Measurements from ENCODE around the gene CTF1. TPM values are rescaled to one million over a fixed set of nuclear protein-coding genes. Genes with fewer than 3 reads are reported as not detected.

CTF1 gene
- total and polyA plus RNA-seq, 10 of the 15 experiments (the other 5 are each of a cell fraction or from before 2014, with no cell fraction given), result 0.04 to 0.46 (median 0.11) TPM; not detected in 3

DNA sequence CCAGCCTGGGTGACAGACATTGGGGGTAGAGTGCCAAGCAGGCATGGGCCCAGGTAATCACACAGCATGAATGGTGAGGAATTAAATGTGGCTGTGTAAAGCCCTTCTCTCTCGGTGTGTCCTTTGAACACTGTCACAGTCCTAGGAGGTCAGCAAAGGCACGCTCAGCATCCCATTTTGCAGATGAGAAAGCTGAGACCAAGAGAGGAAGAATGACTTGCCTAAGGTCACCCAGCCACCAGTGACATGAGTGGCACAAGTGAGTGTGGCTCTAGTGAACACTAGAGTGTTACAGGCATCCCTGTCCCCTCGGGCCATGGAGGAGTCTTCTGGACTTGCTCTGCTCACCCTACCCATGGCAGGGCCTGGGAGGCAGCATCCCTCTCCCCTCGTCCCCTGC is 10.7 kb downstream of the CTF1 start (continued):
- TF ChIP-seq, protein P1, sequence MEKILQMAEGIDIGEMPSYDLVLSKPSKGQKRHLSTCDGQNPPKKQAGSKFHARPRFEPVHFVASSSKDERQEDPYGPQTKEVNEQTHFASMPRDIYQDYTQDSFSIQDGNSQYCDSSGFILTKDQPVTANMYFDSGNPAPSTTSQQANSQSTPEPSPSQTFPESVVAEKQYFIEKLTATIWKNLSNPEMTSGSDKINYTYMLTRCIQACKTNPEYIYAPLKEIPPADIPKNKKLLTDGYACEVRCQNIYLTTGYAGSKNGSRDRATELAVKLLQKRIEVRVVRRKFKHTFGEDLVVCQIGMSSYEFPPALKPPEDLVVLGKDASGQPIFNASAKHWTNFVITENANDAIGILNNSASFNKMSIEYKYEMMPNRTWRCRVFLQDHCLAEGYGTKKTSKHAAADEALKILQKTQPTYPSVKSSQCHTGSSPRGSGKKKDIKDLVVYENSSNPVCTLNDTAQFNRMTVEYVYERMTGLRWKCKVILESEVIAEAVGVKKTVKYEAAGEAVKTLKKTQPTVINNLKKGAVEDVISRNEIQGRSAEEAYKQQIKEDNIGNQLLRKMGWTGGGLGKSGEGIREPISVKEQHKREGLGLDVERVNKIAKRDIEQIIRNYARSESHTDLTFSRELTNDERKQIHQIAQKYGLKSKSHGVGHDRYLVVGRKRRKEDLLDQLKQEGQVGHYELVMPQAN (conservative IDR thresholded peaks at IDR 0.05), result no peak
- TF ChIP-seq MYB (IDR thresholded peaks at IDR 0.05; ENCODE audit: borderline replicate concordance, low read depth, low read length) (no peak), ATF7 (IDR thresholded peaks at IDR 0.05; ENCODE audit: low read depth) (no peak), GABPA (IDR thresholded peaks at IDR 0.05; ENCODE audit: low read depth) (no peak), ZBED1 (IDR thresholded peaks at IDR 0.05; ENCODE audit: borderline replicate concordance) (no peak)

DNA sequence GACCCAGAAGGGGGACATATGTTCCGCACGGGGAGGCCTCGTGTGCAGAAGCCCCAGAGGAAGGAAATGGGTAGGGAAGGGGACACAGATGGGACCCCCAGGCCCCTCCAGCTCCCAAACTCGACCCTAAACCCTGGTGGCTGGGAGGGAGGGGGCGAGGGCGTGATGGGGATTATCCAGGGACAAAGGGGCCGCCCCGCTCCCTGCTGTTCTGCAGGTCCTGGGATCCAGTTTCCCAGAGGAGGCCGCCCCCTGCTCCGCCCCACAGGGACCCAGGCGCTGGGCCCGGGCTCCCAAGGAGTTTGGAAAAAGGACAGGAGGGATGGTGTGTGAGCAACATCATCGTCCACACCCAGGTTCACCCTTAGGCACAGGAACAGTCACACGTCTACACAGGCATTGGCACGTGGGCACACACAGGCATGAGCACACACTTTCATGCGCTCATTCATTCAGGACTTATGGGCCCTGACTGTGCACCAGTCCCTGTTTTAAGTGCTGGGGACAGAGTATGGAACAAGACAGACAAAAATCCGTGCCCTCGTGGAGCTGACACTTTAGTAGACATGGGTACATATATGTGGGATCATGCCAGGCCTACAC is 14.1 kb downstream of the CTF1 start:
- ChIA-PET SMC1A (ENCODE audit: uncharacterized antibody, unreplicated experiment) (interaction anchor here (1.3 kb wide), 1 partner anchor 65 kb away, joined by 4 read pairs; no protein-coding TSS in a partner anchor), POLR2A (no interaction called here), RAD21 (ENCODE audit: unreplicated experiment) (no interaction called here), CTCF (no interaction called here)
- Histone ChIP-seq H2AFZ (ENCODE audit: control insufficient read depth, low read depth, low read length) (no peak overlapping the region), H3K79me2 (ENCODE audit: control insufficient read depth, insufficient read depth, low read length) (no peaks in the 10 kb centered on the region), H3K4me1 (ENCODE audit: control insufficient read depth, insufficient read depth, low read length) (no peaks in the 10 kb centered on the region), H3K36me3 (ENCODE audit: control insufficient read depth in 2 of 2, insufficient read depth in 2 of 2, low read length in 1 of 2) (no peaks in the 10 kb centered on the region), H3K9ac (ENCODE audit: control insufficient read depth, insufficient read depth, low read length) (no peak overlapping the region), H4K20me1 (ENCODE audit: control insufficient read depth, insufficient read depth) (no peaks in the 10 kb centered on the region), H3K4me2 (ENCODE audit: control insufficient read depth, insufficient read depth) (no peak overlapping the region), H3K27me3 (replicated peaks in 1 of 2; ENCODE audit: control insufficient read depth in 2 of 2, insufficient read depth in 2 of 2, low read length in 1 of 2) (no peaks in the 10 kb centered on the region; a peak in 1 of 4 replicates), H3K27ac (ENCODE audit: control insufficient read depth, insufficient read depth) (no peak overlapping the region), H3K4me3 (no peak overlapping the region), H3K9me3 (replicated peaks; ENCODE audit: control insufficient read depth, insufficient read depth, low read length) (no peaks in the 10 kb centered on the region)
- FAIRE-seq, result no peak
- WGBS (ENCODE audit: insufficient coverage, insufficient replicate concordance, low lambda C conversion rate, missing lambda C conversion rate), result 24% methylated on average over 18 of the region's 18 CpGs
- no TSS peak for BruUV-seq (replicated peaks)
- no peak for ATAC-seq
- in situ Hi-C loops (cut with MboI) (no loop called here), intact Hi-C loops (cut with micrococcal nuclease; ENCODE audit: unreplicated experiment) (no loop called here)
- DNase-seq (ENCODE audit: low read depth, low spot score), result no peak
- TF ChIP-seq KDM1A (IDR thresholded peaks at IDR 0.05; ENCODE audit: borderline replicate concordance), result no peak
- TF ChIP-seq GATAD2B (conservative IDR thresholded peaks at IDR 0.05; ENCODE audit: low read depth), result no peak
- TF ChIP-seq, protein P2, sequence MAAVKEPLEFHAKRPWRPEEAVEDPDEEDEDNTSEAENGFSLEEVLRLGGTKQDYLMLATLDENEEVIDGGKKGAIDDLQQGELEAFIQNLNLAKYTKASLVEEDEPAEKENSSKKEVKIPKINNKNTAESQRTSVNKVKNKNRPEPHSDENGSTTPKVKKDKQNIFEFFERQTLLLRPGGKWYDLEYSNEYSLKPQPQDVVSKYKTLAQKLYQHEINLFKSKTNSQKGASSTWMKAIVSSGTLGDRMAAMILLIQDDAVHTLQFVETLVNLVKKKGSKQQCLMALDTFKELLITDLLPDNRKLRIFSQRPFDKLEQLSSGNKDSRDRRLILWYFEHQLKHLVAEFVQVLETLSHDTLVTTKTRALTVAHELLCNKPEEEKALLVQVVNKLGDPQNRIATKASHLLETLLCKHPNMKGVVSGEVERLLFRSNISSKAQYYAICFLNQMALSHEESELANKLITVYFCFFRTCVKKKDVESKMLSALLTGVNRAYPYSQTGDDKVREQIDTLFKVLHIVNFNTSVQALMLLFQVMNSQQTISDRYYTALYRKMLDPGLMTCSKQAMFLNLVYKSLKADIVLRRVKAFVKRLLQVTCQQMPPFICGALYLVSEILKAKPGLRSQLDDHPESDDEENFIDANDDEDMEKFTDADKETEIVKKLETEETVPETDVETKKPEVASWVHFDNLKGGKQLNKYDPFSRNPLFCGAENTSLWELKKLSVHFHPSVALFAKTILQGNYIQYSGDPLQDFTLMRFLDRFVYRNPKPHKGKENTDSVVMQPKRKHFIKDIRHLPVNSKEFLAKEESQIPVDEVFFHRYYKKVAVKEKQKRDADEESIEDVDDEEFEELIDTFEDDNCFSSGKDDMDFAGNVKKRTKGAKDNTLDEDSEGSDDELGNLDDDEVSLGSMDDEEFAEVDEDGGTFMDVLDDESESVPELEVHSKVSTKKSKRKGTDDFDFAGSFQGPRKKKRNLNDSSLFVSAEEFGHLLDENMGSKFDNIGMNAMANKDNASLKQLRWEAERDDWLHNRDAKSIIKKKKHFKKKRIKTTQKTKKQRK (IDR thresholded peaks at IDR 0.05; ENCODE audit: low read depth, low read length), result no peak
- TF ChIP-seq, protein P3, sequence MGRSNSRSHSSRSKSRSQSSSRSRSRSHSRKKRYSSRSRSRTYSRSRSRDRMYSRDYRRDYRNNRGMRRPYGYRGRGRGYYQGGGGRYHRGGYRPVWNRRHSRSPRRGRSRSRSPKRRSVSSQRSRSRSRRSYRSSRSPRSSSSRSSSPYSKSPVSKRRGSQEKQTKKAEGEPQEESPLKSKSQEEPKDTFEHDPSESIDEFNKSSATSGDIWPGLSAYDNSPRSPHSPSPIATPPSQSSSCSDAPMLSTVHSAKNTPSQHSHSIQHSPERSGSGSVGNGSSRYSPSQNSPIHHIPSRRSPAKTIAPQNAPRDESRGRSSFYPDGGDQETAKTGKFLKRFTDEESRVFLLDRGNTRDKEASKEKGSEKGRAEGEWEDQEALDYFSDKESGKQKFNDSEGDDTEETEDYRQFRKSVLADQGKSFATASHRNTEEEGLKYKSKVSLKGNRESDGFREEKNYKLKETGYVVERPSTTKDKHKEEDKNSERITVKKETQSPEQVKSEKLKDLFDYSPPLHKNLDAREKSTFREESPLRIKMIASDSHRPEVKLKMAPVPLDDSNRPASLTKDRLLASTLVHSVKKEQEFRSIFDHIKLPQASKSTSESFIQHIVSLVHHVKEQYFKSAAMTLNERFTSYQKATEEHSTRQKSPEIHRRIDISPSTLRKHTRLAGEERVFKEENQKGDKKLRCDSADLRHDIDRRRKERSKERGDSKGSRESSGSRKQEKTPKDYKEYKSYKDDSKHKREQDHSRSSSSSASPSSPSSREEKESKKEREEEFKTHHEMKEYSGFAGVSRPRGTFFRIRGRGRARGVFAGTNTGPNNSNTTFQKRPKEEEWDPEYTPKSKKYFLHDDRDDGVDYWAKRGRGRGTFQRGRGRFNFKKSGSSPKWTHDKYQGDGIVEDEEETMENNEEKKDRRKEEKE (IDR thresholded peaks at IDR 0.05), result no peak
- no peak for TF ChIP-seq POU2F2 (IDR thresholded peaks at IDR 0.05; ENCODE audit: borderline replicate concordance, low read depth, low read length)
- no peak for TF ChIP-seq FOXM1 (IDR thresholded peaks at IDR 0.05; ENCODE audit: low read depth, low read length)
- no peak for TF ChIP-seq SMAD5 (IDR thresholded peaks at IDR 0.05; ENCODE audit: low read depth)
- TF ChIP-seq RELA (IDR thresholded peaks at IDR 0.05; ENCODE audit: borderline replicate concordance, partially characterized antibody), result no peak

Data from GM12878 (cell line).